Hematopoietic multipotent progenitor cell treated with erythropoietin and hydrocortisone succinate and interleukin-3 and kit ligand, for 8 days (in vitro differentiated cells): ENCODE measurements around the gene MNAT1.
"Not testable (repeated sequence)": the region's sequence is repeated elsewhere in the genome, so short reads cannot be mapped to it uniquely, and the experiment has no call there.

Experiments
- DNase-seq: peaks from one replicate; pipeline ENCODE4 v3.0.0-alpha.2; 2015

MNAT1 gene

GRCh38 chr14:60890636-60891035, 156.1 kb downstream of the MNAT1 start:
- not testable (repeated sequence) for DNase-seq

GRCh38 chr14:60893911-60894310, 159.3 kb downstream of the MNAT1 start:
- no peak for DNase-seq

- no peak for DNase-seq
Observed at GRCh38 chr14:60904381-60904780, 169.8 kb downstream of the MNAT1 start.

GRCh38 chr14:60905923-60906322, 171.4 kb downstream of the MNAT1 start:
- DNase-seq = no peak

- no peak for DNase-seq
Observed at GRCh38 chr14:60915781-60916180, 181.2 kb downstream of the MNAT1 start.

- no peak for DNase-seq
Observed at GRCh38 chr14:60922050-60922449, 187.5 kb downstream of the MNAT1 start.

GRCh38 chr14:60925286-60925685, 190.7 kb downstream of the MNAT1 start:
- no peak for DNase-seq

- no peak for DNase-seq
Observed at GRCh38 chr14:60926002-60926401, 191.4 kb downstream of the MNAT1 start.

- peak; percentile 13 for DNase-seq
Observed at GRCh38 chr14:60931218-60931617, 196.7 kb downstream of the MNAT1 start.

GRCh38 chr14:60933920-60934655, 199.5 kb downstream of the MNAT1 start:
- peak; percentile 86 for DNase-seq

GRCh38 chr14:60935319-60935718, 200.8 kb downstream of the MNAT1 start:
- DNase-seq = no peak

- DNase-seq = no peak
Observed at GRCh38 chr14:60943637-60944032, 209.1 kb downstream of the MNAT1 start.

- peak; percentile 4 for DNase-seq
Observed at GRCh38 chr14:60944204-60944603, 209.6 kb downstream of the MNAT1 start.

GRCh38 chr14:60945984-60946383, 211.4 kb downstream of the MNAT1 start:
- no peak for DNase-seq

GRCh38 chr14:60946773-60947172, 212.2 kb downstream of the MNAT1 start:
- no peak for DNase-seq

GRCh38 chr14:60951776-60952435, 217.3 kb downstream of the MNAT1 start:
- no peak for DNase-seq

GRCh38 chr14:60956202-60956601, 221.6 kb downstream of the MNAT1 start:
- DNase-seq = no peak

GRCh38 chr14:60956632-60957031, 222.1 kb downstream of the MNAT1 start:
- DNase-seq = no peak

GRCh38 chr14:60958146-60958545, 223.6 kb downstream of the MNAT1 start:
- DNase-seq = no peak

- no peak for DNase-seq
Observed at GRCh38 chr14:60963761-60964160, 229.2 kb downstream of the MNAT1 start.

GRCh38 chr14:60964904-60965303, 230.3 kb downstream of the MNAT1 start:
- no peak for DNase-seq

GRCh38 chr14:60965402-60965801, 230.8 kb downstream of the MNAT1 start:
- peak; percentile 34 for DNase-seq

GRCh38 chr14:60968099-60968498, 233.5 kb downstream of the MNAT1 start:
- no peak for DNase-seq

- DNase-seq = no peak
Observed at GRCh38 chr14:60968671-60969070, 234.1 kb downstream of the MNAT1 start.

- no peak for DNase-seq
Observed at GRCh38 chr14:60970146-60970545, 235.6 kb downstream of the MNAT1 start.
